ENCODE measurements around the gene WDCP. TPM values are rescaled to one million over a fixed set of nuclear protein-coding genes. Genes with fewer than 3 reads are reported as not detected.

Gene WDCP
- total RNA-seq, 1 experiment from 2014 or later: 19.9 TPM

DNA sequence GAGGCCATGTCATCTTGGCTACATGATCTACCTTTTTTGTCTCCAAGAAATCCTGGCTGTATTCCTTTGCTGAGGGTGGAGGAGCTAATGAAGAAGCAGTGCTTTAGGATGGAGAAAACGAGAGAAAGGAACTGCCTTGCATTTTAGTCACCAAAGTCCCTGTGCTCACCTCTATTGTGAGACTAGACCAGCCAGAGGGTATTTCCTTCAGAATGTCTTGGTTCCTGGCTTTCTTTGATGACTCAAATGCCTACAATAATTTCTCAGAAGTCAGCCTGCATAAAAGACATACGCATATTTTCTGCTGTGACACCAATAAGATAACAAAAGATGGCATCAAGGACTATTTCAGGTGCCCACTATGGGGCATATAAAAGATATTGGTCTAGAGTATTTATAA, 18.1 kb upstream of the WDCP start:
- DNase-seq (ENCODE audit: low read depth, low spot score): no peak
- Histone ChIP-seq H4K20me1 (ENCODE audit: insufficient read depth) (no peaks in the 10 kb centered on the region), H3K4me2 (ENCODE audit: low read length) (no peak overlapping the region), H3K27me3 (ENCODE audit: insufficient read depth, low read length) (no peaks in the 10 kb centered on the region), H3K9me2 (ENCODE audit: insufficient read depth) (no peaks in the 10 kb centered on the region), H3K4me3 (replicated peaks in 1 of 2; ENCODE audit: low read depth in 1 of 2, low read length in 2 of 2) (no peak overlapping the region), H3K79me2 (ENCODE audit: insufficient read depth, low read length) (peaks cover 16% of the 10 kb centered on the region), H2AFZ (ENCODE audit: low read depth, low read length, poor library complexity, severe bottlenecking) (no peak overlapping the region), H3K36me3 (ENCODE audit: control insufficient read depth in 1 of 2, insufficient read depth in 2 of 2, low read length in 2 of 2) (peaks cover 15 to 16% of the 10 kb centered on the region in 2 experiments; a peak in 2 of 4 replicates), H3K9ac (ENCODE audit: low read length) (no peak overlapping the region), H3K27ac (ENCODE audit: low read depth, low read length) (no peak overlapping the region), H3K4me1 (ENCODE audit: control insufficient read depth in 1 of 2, insufficient read depth in 2 of 2, low read length in 2 of 2) (no peaks in the 10 kb centered on the region), H3K9me3 (ENCODE audit: control insufficient read depth in 1 of 2, insufficient read depth in 1 of 2, low read depth in 1 of 2, low read length in 2 of 2) (no peaks in the 10 kb centered on the region)
- ChIA-PET CTCF (interaction anchor here (1.0 to 1.3 kb wide), 2 partner anchors 19 to 241 kb away, joined by 3 to 6 read pairs; partner anchors contain the start of gene TP53I3), POLR2A (interaction anchor here (3.2 kb wide), 1 partner anchor 11 kb away, joined by 10 read pairs; the partner anchor contains the start of gene SF3B6), RAD21 (ENCODE audit: low non-redundant PET in 1 of 2, low total read pairs in 2 of 2, uncharacterized antibody in 2 of 2, unreplicated experiment in 2 of 2) (no interaction called here)
- no TSS peak for BruUV-seq (replicated peaks)
- intact Hi-C loops (cut with micrococcal nuclease): no loop called here
- no peak for TF ChIP-seq JUND (IDR thresholded peaks at IDR 0.05)
- TF ChIP-seq POLR2A (IDR thresholded peaks at IDR 0.05; ENCODE audit: borderline replicate concordance, extremely low read depth, insufficient read depth, insufficient read length): no peak
- TF ChIP-seq, protein P1, sequence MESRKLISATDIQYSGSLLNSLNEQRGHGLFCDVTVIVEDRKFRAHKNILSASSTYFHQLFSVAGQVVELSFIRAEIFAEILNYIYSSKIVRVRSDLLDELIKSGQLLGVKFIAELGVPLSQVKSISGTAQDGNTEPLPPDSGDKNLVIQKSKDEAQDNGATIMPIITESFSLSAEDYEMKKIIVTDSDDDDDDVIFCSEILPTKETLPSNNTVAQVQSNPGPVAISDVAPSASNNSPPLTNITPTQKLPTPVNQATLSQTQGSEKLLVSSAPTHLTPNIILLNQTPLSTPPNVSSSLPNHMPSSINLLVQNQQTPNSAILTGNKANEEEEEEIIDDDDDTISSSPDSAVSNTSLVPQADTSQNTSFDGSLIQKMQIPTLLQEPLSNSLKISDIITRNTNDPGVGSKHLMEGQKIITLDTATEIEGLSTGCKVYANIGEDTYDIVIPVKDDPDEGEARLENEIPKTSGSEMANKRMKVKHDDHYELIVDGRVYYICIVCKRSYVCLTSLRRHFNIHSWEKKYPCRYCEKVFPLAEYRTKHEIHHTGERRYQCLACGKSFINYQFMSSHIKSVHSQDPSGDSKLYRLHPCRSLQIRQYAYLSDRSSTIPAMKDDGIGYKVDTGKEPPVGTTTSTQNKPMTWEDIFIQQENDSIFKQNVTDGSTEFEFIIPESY (IDR thresholded peaks at IDR 0.05; ENCODE audit: extremely low read depth, insufficient replicate concordance, low read length): no peak
- TF ChIP-seq, protein P2, sequence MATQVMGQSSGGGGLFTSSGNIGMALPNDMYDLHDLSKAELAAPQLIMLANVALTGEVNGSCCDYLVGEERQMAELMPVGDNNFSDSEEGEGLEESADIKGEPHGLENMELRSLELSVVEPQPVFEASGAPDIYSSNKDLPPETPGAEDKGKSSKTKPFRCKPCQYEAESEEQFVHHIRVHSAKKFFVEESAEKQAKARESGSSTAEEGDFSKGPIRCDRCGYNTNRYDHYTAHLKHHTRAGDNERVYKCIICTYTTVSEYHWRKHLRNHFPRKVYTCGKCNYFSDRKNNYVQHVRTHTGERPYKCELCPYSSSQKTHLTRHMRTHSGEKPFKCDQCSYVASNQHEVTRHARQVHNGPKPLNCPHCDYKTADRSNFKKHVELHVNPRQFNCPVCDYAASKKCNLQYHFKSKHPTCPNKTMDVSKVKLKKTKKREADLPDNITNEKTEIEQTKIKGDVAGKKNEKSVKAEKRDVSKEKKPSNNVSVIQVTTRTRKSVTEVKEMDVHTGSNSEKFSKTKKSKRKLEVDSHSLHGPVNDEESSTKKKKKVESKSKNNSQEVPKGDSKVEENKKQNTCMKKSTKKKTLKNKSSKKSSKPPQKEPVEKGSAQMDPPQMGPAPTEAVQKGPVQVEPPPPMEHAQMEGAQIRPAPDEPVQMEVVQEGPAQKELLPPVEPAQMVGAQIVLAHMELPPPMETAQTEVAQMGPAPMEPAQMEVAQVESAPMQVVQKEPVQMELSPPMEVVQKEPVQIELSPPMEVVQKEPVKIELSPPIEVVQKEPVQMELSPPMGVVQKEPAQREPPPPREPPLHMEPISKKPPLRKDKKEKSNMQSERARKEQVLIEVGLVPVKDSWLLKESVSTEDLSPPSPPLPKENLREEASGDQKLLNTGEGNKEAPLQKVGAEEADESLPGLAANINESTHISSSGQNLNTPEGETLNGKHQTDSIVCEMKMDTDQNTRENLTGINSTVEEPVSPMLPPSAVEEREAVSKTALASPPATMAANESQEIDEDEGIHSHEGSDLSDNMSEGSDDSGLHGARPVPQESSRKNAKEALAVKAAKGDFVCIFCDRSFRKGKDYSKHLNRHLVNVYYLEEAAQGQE (IDR thresholded peaks at IDR 0.05; ENCODE audit: low read depth): no peak
- no peak for TF ChIP-seq POLR2AphosphoS5 (IDR thresholded peaks at IDR 0.05; ENCODE audit: low read depth, low read length)
- TF ChIP-seq SIN3A (IDR thresholded peaks at IDR 0.05; ENCODE audit: low read depth): no peak
- ATAC-seq: no peak

Measured in HCT116 (cell line).